GM21360 (cell line): ENCODE measurements around the gene ABCB9.
A peak's percentile ranks its signal among the peaks of the same experiment; 100 is the strongest.
"Not testable (repeated sequence)": the region's sequence is repeated elsewhere in the genome, so short reads cannot be mapped to it uniquely, and the experiment has no call there.

Source experiments
- ATAC-seq: cut with Tn5 transposase; IDR thresholded peaks from one replicate; pipeline ENCODE4 v1.9.1; 2021; ENCODE audit warnings: mild to moderate bottlenecking, moderate library complexity; ENCODE audit not compliant: unreplicated experiment

The ABCB9 gene

GRCh38 chr12:122965851-122966742, at the start of gene ABCB9:
Gene ABCB9 (minus strand): TSS chr12:122966463. CDS start chr12:122960235, 6,228 bp downstream.
- ATAC-seq, result peak; percentile 65

- ATAC-seq, result not testable (repeated sequence)
Measured at GRCh38 chr12:123014473-123014872, 48.2 kb upstream of the ABCB9 start.

- no peak for ATAC-seq
Measured at GRCh38 chr12:123013185-123014095, 47.2 kb upstream of the ABCB9 start.

GRCh38 chr12:123011701-123012100, 45.4 kb upstream of the ABCB9 start:
- ATAC-seq, result no peak

- ATAC-seq, result no peak
Measured at GRCh38 chr12:123010681-123011080, 44.4 kb upstream of the ABCB9 start.

GRCh38 chr12:123010110-123010509, 43.8 kb upstream of the ABCB9 start:
- no peak for ATAC-seq

- ATAC-seq, result no peak
Measured at GRCh38 chr12:123006977-123007376, 40.7 kb upstream of the ABCB9 start.

- ATAC-seq, result no peak
Measured at GRCh38 chr12:123005081-123005626, 38.9 kb upstream of the ABCB9 start.

GRCh38 chr12:123004287-123004686, 38.0 kb upstream of the ABCB9 start:
- ATAC-seq, result no peak

GRCh38 chr12:123003257-123003656, 37.0 kb upstream of the ABCB9 start:
- no peak for ATAC-seq

GRCh38 chr12:123001464-123001863, 35.2 kb upstream of the ABCB9 start:
- no peak for ATAC-seq

- ATAC-seq, result no peak
Measured at GRCh38 chr12:123000578-123000977, 34.3 kb upstream of the ABCB9 start.

GRCh38 chr12:122999986-123000420, 33.7 kb upstream of the ABCB9 start:
- no peak for ATAC-seq

- no peak for ATAC-seq
Measured at GRCh38 chr12:122999196-122999946, 33.1 kb upstream of the ABCB9 start.

- no peak for ATAC-seq
Measured at GRCh38 chr12:122998316-122998715, 32.1 kb upstream of the ABCB9 start.

GRCh38 chr12:122997343-122998250, 31.3 kb upstream of the ABCB9 start:
- no peak for ATAC-seq

GRCh38 chr12:122996621-122997342, 30.5 kb upstream of the ABCB9 start:
- no peak for ATAC-seq

- ATAC-seq, result no peak
Measured at GRCh38 chr12:122996188-122996601, 29.9 kb upstream of the ABCB9 start.
